ENCODE data around the gene MFRP. TPM values are rescaled to one million over a fixed set of nuclear protein-coding genes. Genes with fewer than 3 reads are reported as not detected.

MFRP gene
- total RNA-seq, 2 donors from 2014 or later, result not detected

GRCh38 chr11:119347940-119348605 lies 1.6 kb upstream of the MFRP start:
- WGBS, result 70% methylated on average over 16 of the region's 16 CpGs
- no peaks in the 10 kb centered on the region for H3K36me3 ChIP-seq
- H3K9me3 ChIP-seq, result no peaks in the 10 kb centered on the region
- intact Hi-C loops (cut with DNase I), result no loop called here
- no peak for TF ChIP-seq CTCF (IDR thresholded peaks at IDR 0.05)
- TF ChIP-seq POLR2A (IDR thresholded peaks at IDR 0.05), result no peak
- no peak for TF ChIP-seq POLR2AphosphoS5 (IDR thresholded peaks at IDR 0.05)
- no peaks in the 10 kb centered on the region for H3K27me3 ChIP-seq (replicated peaks; ENCODE audit: insufficient read depth)
- DNase-seq (ENCODE audit: low spot score), result no peak
- H3K4me3 ChIP-seq, result no peak overlapping the region
- H3K27ac ChIP-seq, result no peak overlapping the region
- H3K4me1 ChIP-seq (replicated peaks), result no peaks in the 10 kb centered on the region

GRCh38 chr11:119347242-119347641 lies 737 bp upstream of the MFRP start:
- intact Hi-C loops (cut with DNase I), result no loop called here
- DNase-seq (ENCODE audit: low spot score), result no peak
- no peak for TF ChIP-seq POLR2A (IDR thresholded peaks at IDR 0.05)
- TF ChIP-seq CTCF (IDR thresholded peaks at IDR 0.05), result no peak
- TF ChIP-seq POLR2AphosphoS5 (IDR thresholded peaks at IDR 0.05), result no peak
- H3K9me3 ChIP-seq, result no peaks in the 10 kb centered on the region
- H3K4me1 ChIP-seq (replicated peaks), result no peaks in the 10 kb centered on the region
- 87% methylated on average over 2 of the region's 2 CpGs for WGBS
- H3K27ac ChIP-seq, result no peak overlapping the region
- no peaks in the 10 kb centered on the region for H3K36me3 ChIP-seq
- H3K4me3 ChIP-seq, result no peak overlapping the region
- no peaks in the 10 kb centered on the region for H3K27me3 ChIP-seq (replicated peaks; ENCODE audit: insufficient read depth)

- 81% methylated on average over 8 of the region's 12 CpGs for WGBS
- H3K27me3 ChIP-seq (replicated peaks; ENCODE audit: insufficient read depth), result no peaks in the 10 kb centered on the region
- H3K27ac ChIP-seq, result no peak overlapping the region
- no peaks in the 10 kb centered on the region for H3K36me3 ChIP-seq
- no peaks in the 10 kb centered on the region for H3K9me3 ChIP-seq
- no peak overlapping the region for H3K4me3 ChIP-seq
- intact Hi-C loops (cut with DNase I), result no loop called here
- H3K4me1 ChIP-seq (replicated peaks), result peaks cover 2% of the 10 kb centered on the region
- TF ChIP-seq POLR2A (IDR thresholded peaks at IDR 0.05), result no peak
- no peak for TF ChIP-seq POLR2AphosphoS5 (IDR thresholded peaks at IDR 0.05)
- no peak for TF ChIP-seq CTCF (IDR thresholded peaks at IDR 0.05)
- no peak for DNase-seq (ENCODE audit: low spot score)
Measured at GRCh38 chr11:119345685-119346084, 820 bp downstream of the MFRP start.

GRCh38 chr11:119344291-119345010 lies 2.1 kb downstream of the MFRP start:
- Histone ChIP-seq H3K4me3 (no peak overlapping the region), H3K27ac (no peak overlapping the region), H3K9me3 (no peaks in the 10 kb centered on the region), H3K27me3 (replicated peaks; ENCODE audit: insufficient read depth) (no peaks in the 10 kb centered on the region), H3K4me1 (replicated peaks) (peaks cover 9% of the 10 kb centered on the region), H3K36me3 (no peaks in the 10 kb centered on the region)
- intact Hi-C loops (cut with DNase I), result no loop called here
- DNase-seq (ENCODE audit: low spot score), result no peak
- TF ChIP-seq CTCF (IDR thresholded peaks at IDR 0.05), result no peak
- TF ChIP-seq POLR2AphosphoS5 (IDR thresholded peaks at IDR 0.05), result no peak
- 88% methylated on average over 14 of the region's 14 CpGs for WGBS

- WGBS, result 89% methylated on average over 7 of the region's 7 CpGs
- no peak for TF ChIP-seq POLR2AphosphoS5 (IDR thresholded peaks at IDR 0.05)
- no peak for TF ChIP-seq POLR2A (IDR thresholded peaks at IDR 0.05)
- TF ChIP-seq CTCF (IDR thresholded peaks at IDR 0.05), result no peak
- no peaks in the 10 kb centered on the region for H3K36me3 ChIP-seq
- no peak for DNase-seq (ENCODE audit: low spot score)
- H3K4me1 ChIP-seq (replicated peaks), result peaks cover 9% of the 10 kb centered on the region
- H3K9me3 ChIP-seq, result no peaks in the 10 kb centered on the region
- no peaks in the 10 kb centered on the region for H3K27me3 ChIP-seq (replicated peaks; ENCODE audit: insufficient read depth)
- intact Hi-C loops (cut with DNase I), result no loop called here
- H3K4me3 ChIP-seq, result no peak overlapping the region
- H3K27ac ChIP-seq, result no peak overlapping the region
Measured at GRCh38 chr11:119343726-119344125, 2.8 kb downstream of the MFRP start.
